Measurements from ENCODE around the gene SP1.
"Not testable (repeated sequence)": the region's sequence is repeated elsewhere in the genome, so short reads cannot be mapped to it uniquely, and the experiment has no call there.

GRCh38 chr12:53402351-53402750, 22.4 kb downstream of the SP1 start:
- TF ChIP-seq, protein P1, sequence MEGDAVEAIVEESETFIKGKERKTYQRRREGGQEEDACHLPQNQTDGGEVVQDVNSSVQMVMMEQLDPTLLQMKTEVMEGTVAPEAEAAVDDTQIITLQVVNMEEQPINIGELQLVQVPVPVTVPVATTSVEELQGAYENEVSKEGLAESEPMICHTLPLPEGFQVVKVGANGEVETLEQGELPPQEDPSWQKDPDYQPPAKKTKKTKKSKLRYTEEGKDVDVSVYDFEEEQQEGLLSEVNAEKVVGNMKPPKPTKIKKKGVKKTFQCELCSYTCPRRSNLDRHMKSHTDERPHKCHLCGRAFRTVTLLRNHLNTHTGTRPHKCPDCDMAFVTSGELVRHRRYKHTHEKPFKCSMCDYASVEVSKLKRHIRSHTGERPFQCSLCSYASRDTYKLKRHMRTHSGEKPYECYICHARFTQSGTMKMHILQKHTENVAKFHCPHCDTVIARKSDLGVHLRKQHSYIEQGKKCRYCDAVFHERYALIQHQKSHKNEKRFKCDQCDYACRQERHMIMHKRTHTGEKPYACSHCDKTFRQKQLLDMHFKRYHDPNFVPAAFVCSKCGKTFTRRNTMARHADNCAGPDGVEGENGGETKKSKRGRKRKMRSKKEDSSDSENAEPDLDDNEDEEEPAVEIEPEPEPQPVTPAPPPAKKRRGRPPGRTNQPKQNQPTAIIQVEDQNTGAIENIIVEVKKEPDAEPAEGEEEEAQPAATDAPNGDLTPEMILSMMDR (IDR thresholded peaks at IDR 0.05) = not testable (repeated sequence)
- not testable (repeated sequence) for TF ChIP-seq POLR2A (IDR thresholded peaks at IDR 0.05)
